Left lung (tissue), 10 donors: ENCODE measurements around the gene GPR35. TPM values are rescaled to one million over a fixed set of nuclear protein-coding genes. Genes with fewer than 3 reads are reported as not detected.
A peak's percentile ranks its signal among the peaks of the same experiment; 100 is the strongest.

Source experiments
- ATAC-seq: fragments of 200-7000 bp; cut with Tn5 transposase; one replicate; pipeline ENCODE4 v1.9.1; 2020; ENCODE audit warnings: moderate library complexity
- DNase-seq, 4 donors: peaks; one replicate each; pipeline ENCODE4 v3.0.0-alpha.2; 2013 to 2020
- H3K27ac ChIP-seq, 2 donors: fragments of 200-600 bp; sonication (generic) in 1 of 2; one replicate each; pipeline versions ENCODE4 v1.5.0 to v1.8.0; 2020 to 2021
- H3K27me3 ChIP-seq, 2 donors: fragments of 200-600 bp; sonication (generic) in 1 of 2; one replicate each; pipeline versions ENCODE4 v1.5.0 to v1.8.0; 2020 to 2021
- H3K36me3 ChIP-seq, 2 donors: fragments of 200-600 bp; sonication (generic) in 1 of 2; one replicate each; pipeline versions ENCODE4 v1.5.0 to v1.8.0; 2020 to 2021
- H3K4me1 ChIP-seq, 2 donors: fragments of 200-600 bp; one replicate each; pipeline ENCODE4 v1.8.0; 2021
- H3K4me3 ChIP-seq, 2 donors: fragments of 200-600 bp; sonication (generic) in 1 of 2; one replicate each; pipeline versions ENCODE4 v1.5.0 to v1.8.0; 2020 to 2021; ENCODE audit warnings: mild to moderate bottlenecking in 1 of 2
- H3K9me3 ChIP-seq, 2 donors: fragments of 200-600 bp; sonication (generic) in 1 of 2; one replicate each; pipeline versions ENCODE4 v1.5.0 to v1.8.0; 2020 to 2021
- CTCF ChIP-seq, 2 donors: fragments of 200-600 bp; sonication (generic) in 1 of 2; IDR thresholded peaks; one replicate each; pipeline versions ENCODE4 v1.5.0 to v1.8.0; 2021; ENCODE audit warnings: antibody characterized with exemption in 2 of 2
- intact Hi-C, 2 donors: fragments of 100-400 bp; cut with DNase I; formaldehyde crosslinking; loops; one replicate each; pipeline versions ENCODE4 v1.11.2 to v1.14.2; 2022
- polyA plus RNA-seq, 6 donors: library from polyadenylated mRNA; unstranded; fragments of 120-200 nt; gene quantifications; one replicate each; pipeline ENCODE4 v1.2.1, GENCODE V29; 2013; ENCODE audit not compliant: insufficient read length in 6 of 6
- total RNA-seq, 2 donors: library from RNA; stranded (reverse); fragmentation: NEBNext Ultra II Directional; extraction: Animal tissue kit (Norgen Biotek cat#: 25700); gene quantifications; one replicate each; pipeline ENCODE4 v1.2.1, GENCODE V29; 2021
- donor health status: DM: no; HTN: yes; CAD: no.
- donor health status: DM: no; HTN: no; CAD: no.

GPR35 gene
- total and polyA plus RNA-seq, 8 donors = 1.1 to 6.0 (median 2.7) TPM

- Histone ChIP-seq H3K4me3 (no peak overlapping the region), H3K9me3 (peaks cover 0 to 3% of the 10 kb centered on the region in 2 donors), H3K27me3 (peaks cover 0 to 19% of the 10 kb centered on the region in 2 donors), H3K27ac (no peak overlapping the region), H3K36me3 (no peaks in the 10 kb centered on the region), H3K4me1 (peaks cover 0 to 42% of the 10 kb centered on the region in 2 donors)
- intact Hi-C loops = no loop called here
- TF ChIP-seq CTCF (IDR thresholded peaks at IDR 0.05) = no peak
- DNase-seq (peak in 2 of 4 donors; percentile 20 to 34), ATAC-seq (peak; percentile 82)
These were observed 6.5 kb upstream of the GPR35 start for GRCh38 chr2:240618776-240619175.

- Histone ChIP-seq H3K4me3 (no peak overlapping the region), H3K4me1 (peaks cover 0 to 49% of the 10 kb centered on the region in 2 donors), H3K9me3 (peaks cover 0 to 3% of the 10 kb centered on the region in 2 donors), H3K27me3 (peaks cover 0 to 19% of the 10 kb centered on the region in 2 donors), H3K36me3 (no peaks in the 10 kb centered on the region), H3K27ac (no peak overlapping the region)
- ATAC-seq = peak; percentile 62
- DNase-seq = peak in 2 of 4 donors; percentile 35 to 73
- TF ChIP-seq CTCF (IDR thresholded peaks at IDR 0.05) = no peak
- intact Hi-C loops = no loop called here
These were observed 5.7 kb upstream of the GPR35 start for GRCh38 chr2:240619506-240620148.

GRCh38 chr2:240620149-240620731 lies 5.0 kb upstream of the GPR35 start:
- peaks cover 0 to 3% of the 10 kb centered on the region in 2 donors for H3K9me3 ChIP-seq
- no peak overlapping the region for H3K4me3 ChIP-seq
- DNase-seq (peak in 2 of 4 donors; percentile 19 to 69), ATAC-seq (no peak)
- TF ChIP-seq CTCF (IDR thresholded peaks at IDR 0.05) = no peak
- no peak overlapping the region for H3K27ac ChIP-seq
- H3K27me3 ChIP-seq = peaks cover 0 to 22% of the 10 kb centered on the region in 2 donors
- intact Hi-C loops = no loop called here
- peaks cover 0 to 54% of the 10 kb centered on the region in 2 donors for H3K4me1 ChIP-seq
- no peaks in the 10 kb centered on the region for H3K36me3 ChIP-seq

GRCh38 chr2:240620859-240621258 lies 4.4 kb upstream of the GPR35 start:
- intact Hi-C loops = no loop called here
- no peaks in the 10 kb centered on the region for H3K36me3 ChIP-seq
- no peak for TF ChIP-seq CTCF (IDR thresholded peaks at IDR 0.05)
- ATAC-seq = no peak
- H3K4me3 ChIP-seq = no peak overlapping the region
- peak overlapping the region in 1 of 2 donors; percentile 28 for H3K27ac ChIP-seq
- DNase-seq = peak in 2 of 4 donors; percentile 31 to 36
- H3K9me3 ChIP-seq = peaks cover 0 to 3% of the 10 kb centered on the region in 2 donors
- peaks cover 0 to 24% of the 10 kb centered on the region in 2 donors for H3K27me3 ChIP-seq
- H3K4me1 ChIP-seq = peaks cover 0 to 56% of the 10 kb centered on the region in 2 donors

- H3K4me3 ChIP-seq = no peak overlapping the region
- no peak for TF ChIP-seq CTCF (IDR thresholded peaks at IDR 0.05)
- no peak for ATAC-seq
These were observed 3.2 kb upstream of the GPR35 start for GRCh38 chr2:240622060-240622411.

More at GRCh38 chr2:240622060-240622411, 3.2 kb upstream of the GPR35 start:
- Histone ChIP-seq H3K9me3 (peaks cover 0 to 3% of the 10 kb centered on the region in 2 donors), H3K27ac (no peak overlapping the region), H3K4me1 (peaks cover 0 to 64% of the 10 kb centered on the region in 2 donors), H3K27me3 (peaks cover 0 to 24% of the 10 kb centered on the region in 2 donors), H3K36me3 (no peaks in the 10 kb centered on the region)
- DNase-seq = peak in 2 of 4 donors; percentile 24 to 25
- intact Hi-C loops = no loop called here
